Fibroblast of skin of left quadriceps (primary cell): ENCODE measurements around the gene PCDHA11.
"Not testable (repeated sequence)": the region's sequence is repeated elsewhere in the genome, so short reads cannot be mapped to it uniquely, and the experiment has no call there.

Experiments
- DNase-seq, 2 experiments: peaks; one replicate each; pipeline ENCODE4 v3.0.0-alpha.2; 2013; ENCODE audit warnings: low read depth in 2 of 2

Gene PCDHA11

GRCh38 chr5:140868721-140869554, at the start of gene PCDHA11:
Gene PCDHA11 (plus strand): TSS chr5:140868957. CDS start chr5:140869104, 147 bp downstream.
- no peak for DNase-seq

- no peak for DNase-seq
Measured at GRCh38 chr5:140821375-140822280, 47.1 kb upstream of the PCDHA11 start, which contains the start of gene PCDHA5. Gene PCDHA5 (plus strand): TSS chr5:140821613.

GRCh38 chr5:140822281-140822629, 46.5 kb upstream of the PCDHA11 start:
- no peak for DNase-seq

GRCh38 chr5:140822969-140823368, 45.8 kb upstream of the PCDHA11 start:
- DNase-seq, result not testable (repeated sequence)

- no peak for DNase-seq
Measured at GRCh38 chr5:140823475-140823874, 45.3 kb upstream of the PCDHA11 start.

- no peak for DNase-seq
Measured at GRCh38 chr5:140827704-140828361, 40.9 kb upstream of the PCDHA11 start, which contains the start of gene PCDHA6. Gene PCDHA6 (plus strand): TSS chr5:140827960. CDS start chr5:140828092, 132 bp downstream.

- no peak for DNase-seq
Measured at GRCh38 chr5:140828362-140828737, 40.4 kb upstream of the PCDHA11 start.

- DNase-seq, result not testable (repeated sequence)
Measured at GRCh38 chr5:140829511-140830501, 39.0 kb upstream of the PCDHA11 start.

- DNase-seq, result peak in 1 of 2 experiments; percentile 1
Measured at GRCh38 chr5:140833993-140834392, 34.8 kb upstream of the PCDHA11 start, which contains the start of gene PCDHA7. Gene PCDHA7 (plus strand): TSS chr5:140834269. CDS start chr5:140834384, 115 bp downstream.

GRCh38 chr5:140834439-140835008, 34.2 kb upstream of the PCDHA11 start:
- not testable (repeated sequence) for DNase-seq

- no peak for DNase-seq
Measured at GRCh38 chr5:140835622-140836510, 32.9 kb upstream of the PCDHA11 start.

- DNase-seq, result no peak
Measured at GRCh38 chr5:140840978-140841962, 27.5 kb upstream of the PCDHA11 start, which contains the start of gene PCDHA8. Gene PCDHA8 (plus strand): TSS chr5:140841187. CDS start chr5:140841322, 135 bp downstream.

- no peak for DNase-seq
Measured at GRCh38 chr5:140842798-140843733, 25.7 kb upstream of the PCDHA11 start.

- not testable (repeated sequence) for DNase-seq
Measured at GRCh38 chr5:140848139-140849102, 20.3 kb upstream of the PCDHA11 start, which contains the start of gene PCDHA9. Gene PCDHA9 (plus strand): TSS chr5:140848382. CDS start chr5:140848496, 114 bp downstream.
